Measurements from ENCODE around the gene TBC1D3G.
"Not testable (repeated sequence)": the region's sequence is repeated elsewhere in the genome, so short reads cannot be mapped to it uniquely, and the experiment has no call there.

TBC1D3G gene

GRCh38 chr17:36323584-36323983 is at the start of gene TBC1D3G:
TSS of gene TBC1D3G (plus strand) at chr17:36323884. CDS start at chr17:36325412, 1,528 bp downstream.
- DNase-seq (ENCODE audit: low read depth), result not testable (repeated sequence)

GRCh38 chr17:36283256-36283655 is 40.4 kb upstream of the TBC1D3G start:
- DNase-seq (ENCODE audit: low read depth), result not testable (repeated sequence)

- DNase-seq (ENCODE audit: low read depth), result not testable (repeated sequence)
Observed at GRCh38 chr17:36284219-36284618, 39.5 kb upstream of the TBC1D3G start.

GRCh38 chr17:36289965-36290612 is 33.6 kb upstream of the TBC1D3G start:
- not testable (repeated sequence) for DNase-seq (ENCODE audit: low read depth)

DNA sequence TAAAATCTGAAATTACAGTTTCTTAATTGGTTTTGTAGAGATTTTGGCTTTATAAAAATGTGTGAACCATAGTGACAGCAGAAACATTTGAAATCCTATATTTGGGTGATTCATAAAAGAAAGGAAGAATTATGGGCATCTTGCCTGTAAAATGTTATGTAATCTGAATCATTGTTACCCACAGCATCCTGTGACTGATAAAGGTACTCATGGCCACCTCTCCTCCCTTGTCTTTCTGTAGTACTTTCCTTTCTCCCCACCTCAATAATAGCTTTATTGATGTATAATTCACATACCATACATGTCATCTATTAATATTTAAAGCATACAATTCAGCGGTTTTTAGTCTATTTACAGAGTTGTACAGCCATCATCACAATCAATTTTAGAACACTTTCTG is 28.5 kb upstream of the TBC1D3G start:
- DNase-seq (ENCODE audit: low read depth), result not testable (repeated sequence)

DNA sequence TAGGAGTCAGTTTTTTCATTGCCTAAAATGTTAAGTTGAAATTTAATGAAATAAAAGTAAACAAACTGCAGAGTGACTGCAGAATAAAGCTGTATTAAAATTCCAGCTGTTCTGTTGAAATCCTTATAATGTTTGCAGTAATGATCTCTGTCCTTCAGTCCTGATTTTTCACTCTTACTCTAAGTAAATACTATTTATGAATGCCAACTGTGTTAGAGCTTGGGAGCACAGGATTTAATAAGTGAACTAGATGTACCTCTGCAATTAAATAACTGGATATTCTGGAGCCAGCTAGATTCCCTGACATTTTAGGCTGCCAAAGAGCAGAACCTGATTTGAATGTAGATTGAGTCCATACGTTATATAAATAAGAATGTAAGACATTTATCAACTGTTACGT is 7.9 kb upstream of the TBC1D3G start:
- not testable (repeated sequence) for DNase-seq (ENCODE audit: low read depth)

DNA sequence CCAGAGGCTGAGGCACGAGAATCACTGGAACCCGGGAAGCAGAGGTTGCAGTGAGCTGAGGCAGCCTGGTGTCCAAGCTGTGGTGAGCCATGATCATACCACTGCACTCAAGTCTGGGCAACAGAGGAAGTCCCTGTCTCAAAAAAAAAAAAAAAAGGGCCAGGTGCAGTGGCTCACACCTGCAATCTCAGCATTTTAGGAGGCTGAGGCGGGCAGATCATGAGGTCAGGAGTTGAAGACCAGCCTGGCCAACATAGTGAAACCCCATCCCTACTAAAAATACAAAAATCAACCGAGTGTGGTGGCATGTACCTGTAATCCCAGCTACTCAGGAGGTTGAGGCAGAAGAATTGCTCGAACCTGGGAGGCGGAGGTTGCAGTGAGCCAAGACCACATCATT is 38.8 kb downstream of the TBC1D3G start:
- not testable (repeated sequence) for DNase-seq (ENCODE audit: low read depth)

GRCh38 chr17:36375938-36376337 is 52.3 kb downstream of the TBC1D3G start:
- DNase-seq (ENCODE audit: low read depth), result not testable (repeated sequence)

Measured in HS-5 (cell line).